H1 (cell line): ENCODE results near the gene KCNQ2. TPM values are rescaled to one million over a fixed set of nuclear protein-coding genes. Genes with fewer than 3 reads are reported as not detected.

ENCODE experiments used
- CTCF ChIA-PET: fragments of 300-600 bp; sonication (Branson Sonifier 250); formaldehyde crosslinking; loops from one replicate; lab custom pipeline; 2021; ENCODE audit not compliant: partially characterized antibody; lab: Charles Lee
- POLR2A ChIA-PET: fragments of 300-600 bp; sonication (Branson Sonifier 250); formaldehyde crosslinking; loops from one replicate; lab custom pipeline; 2021; ENCODE audit warnings: inconsistent platforms; ENCODE audit not compliant: partially characterized antibody; lab: Charles Lee
- DNase-seq, 2 experiments: peaks; one replicate each; pipeline versions ENCODE4 v3.0.0 to v3.0.0-alpha.2; 2010 to 2022; ENCODE audit warnings: low spot score in 2 of 2, low read depth in 1 of 2, mixed read lengths in 1 of 2
- FAIRE-seq: peaks from 2 replicates; lab custom pipeline; 2011; peaks lifted over from hg19 to GRCh38; lab: Jason Lieb, UNC
- H2AFZ ChIP-seq: 2 replicates; pipeline ENCODE4 v1.8.1; 2012; ENCODE audit warnings: low read length, inconsistent platforms
- H2AK5ac ChIP-seq: 2 replicates; pipeline ENCODE4 v1.6.1; 2013; ENCODE audit warnings: low read depth, low read length
- H2BK120ac ChIP-seq: replicated peaks from 2 replicates; pipeline ENCODE3; 2013; ENCODE audit warnings: low read depth, low read length, inconsistent platforms
- H2BK12ac ChIP-seq: 2 replicates; pipeline ENCODE4 v1.6.1; 2013; ENCODE audit warnings: low read depth, low read length
- H2BK15ac ChIP-seq: 2 replicates; pipeline ENCODE4 v1.6.1; 2013; ENCODE audit warnings: low read length
- H2BK20ac ChIP-seq: 2 replicates; pipeline ENCODE4 v1.6.1; 2013; ENCODE audit warnings: low read length
- H2BK5ac ChIP-seq: 2 replicates; pipeline ENCODE4 v1.6.1; 2013; ENCODE audit warnings: low read depth, low read length
- H3K14ac ChIP-seq: 2 replicates; pipeline ENCODE4 v1.6.1; 2013; ENCODE audit warnings: inconsistent platforms; ENCODE audit not compliant: insufficient read length
- H3K18ac ChIP-seq: 2 replicates; pipeline ENCODE4 v1.6.1; 2013; ENCODE audit warnings: low read length; ENCODE audit errors: extremely low read depth
- H3K23ac ChIP-seq: 2 replicates; pipeline ENCODE4 v1.6.1; 2013; ENCODE audit warnings: inconsistent platforms; ENCODE audit not compliant: insufficient read length
- H3K23me2 ChIP-seq: 2 replicates; pipeline ENCODE4 v1.6.1; 2013; ENCODE audit warnings: low read depth, low read length
- H3K27ac ChIP-seq: 2 replicates; pipeline ENCODE4 v1.6.1; 2011; ENCODE audit warnings: low read depth, low read length, inconsistent platforms
- H3K27me3 ChIP-seq, 4 experiments: replicated peaks in 1 of 4; 1 replicate in 1 of 4; 2 replicates in 3 of 4; pipeline versions ENCODE4 v1.6.1 to v1.8.1; 2011 to 2013; ENCODE audit warnings: low read length in 3 of 4, mild to moderate bottlenecking in 3 of 4, inconsistent platforms in 2 of 4, mixed read lengths in 2 of 4, moderate library complexity in 1 of 4; ENCODE audit not compliant: control insufficient read depth in 3 of 4, insufficient read depth in 3 of 4; ENCODE audit errors: extremely low read depth in 1 of 4
- H3K36me3 ChIP-seq, 4 experiments: 2 replicates each; pipeline versions ENCODE4 v1.6.1 to v1.8.1; 2011 to 2013; ENCODE audit warnings: mild to moderate bottlenecking in 4 of 4, low read length in 3 of 4, moderate library complexity in 2 of 4, control low read depth in 1 of 4, inconsistent platforms in 1 of 4; ENCODE audit not compliant: insufficient read depth in 4 of 4, control insufficient read depth in 2 of 4
- H3K4ac ChIP-seq: replicated peaks from 2 replicates; pipeline ENCODE3; 2013; ENCODE audit warnings: low read length, low read depth, mixed read lengths, inconsistent platforms; ENCODE audit not compliant: insufficient read length
- H3K4me1 ChIP-seq, 4 experiments: replicated peaks in 1 of 4; 1 replicate in 1 of 4; 2 replicates in 3 of 4; pipeline versions ENCODE4 v1.6.1 to v1.8.1; 2011 to 2013; ENCODE audit warnings: low read length in 3 of 4, inconsistent platforms in 2 of 4, mixed read lengths in 1 of 4; ENCODE audit not compliant: insufficient read depth in 4 of 4, control insufficient read depth in 3 of 4
- H3K4me2 ChIP-seq, 2 experiments: 2 replicates each; pipeline versions ENCODE4 v1.6.1 to v1.8.1; 2011 to 2013; ENCODE audit warnings: low read depth in 2 of 2, low read length in 2 of 2, control low read depth in 1 of 2, inconsistent platforms in 1 of 2, mild to moderate bottlenecking in 1 of 2; ENCODE audit not compliant: insufficient read depth in 1 of 2
- H3K4me3 ChIP-seq, 4 experiments: fragments of 200-600, 300-600 bp in 1 of 4; sonication (generic), shearing (Covaris generic), sonication (Bioruptor Twin) in 1 of 4; 2 replicates each; pipeline versions ENCODE4 v1.5.1 to v1.8.1; 2011 to 2016; ENCODE audit warnings: low read length in 4 of 4, low read depth in 3 of 4, control low read depth in 2 of 4, inconsistent platforms in 2 of 4, mild to moderate bottlenecking in 2 of 4, mixed read lengths in 1 of 4, moderate library complexity in 1 of 4; ENCODE audit not compliant: insufficient read depth in 2 of 4; ENCODE audit errors: extremely low read depth in 1 of 4
- H3K56ac ChIP-seq: replicated peaks from 2 replicates; pipeline ENCODE3; 2013; ENCODE audit warnings: low read depth, mild to moderate bottlenecking, mixed read lengths, low read length, inconsistent platforms; ENCODE audit not compliant: insufficient read length
- H3K79me1 ChIP-seq: 2 replicates; pipeline ENCODE4 v1.6.1; 2013; ENCODE audit warnings: low read depth, low read length, control low read depth
- H3K79me2 ChIP-seq, 2 experiments: 2 replicates each; pipeline versions ENCODE4 v1.6.1 to v1.8.1; 2012 to 2013; ENCODE audit warnings: low read length in 2 of 2, mild to moderate bottlenecking in 2 of 2, inconsistent platforms in 1 of 2; ENCODE audit not compliant: insufficient read depth in 2 of 2, control insufficient read depth in 1 of 2
- H3K9ac ChIP-seq, 4 experiments: replicated peaks in 1 of 4; 1 replicate in 1 of 4; 2 replicates in 3 of 4; pipeline versions ENCODE4 v1.6.1 to v1.8.1; 2011 to 2013; ENCODE audit warnings: low read depth in 3 of 4, low read length in 3 of 4, control low read depth in 2 of 4, mild to moderate bottlenecking in 2 of 4, moderate library complexity in 2 of 4, inconsistent platforms in 1 of 4; ENCODE audit errors: extremely low read depth in 1 of 4
- H3K9me3 ChIP-seq, 2 experiments: 2 replicates each; pipeline versions ENCODE4 v1.6.1 to v1.8.1; 2012 to 2013; ENCODE audit warnings: mild to moderate bottlenecking in 2 of 2, moderate library complexity in 2 of 2, control low read depth in 1 of 2, inconsistent platforms in 1 of 2, low read depth in 1 of 2, low read length in 1 of 2, mixed read lengths in 1 of 2; ENCODE audit not compliant: insufficient read depth in 2 of 2
- H4K20me1 ChIP-seq, 2 experiments: replicated peaks in 1 of 2; 2 replicates each; pipeline versions ENCODE3 to v1.8.1; 2011 to 2013; ENCODE audit warnings: inconsistent platforms in 2 of 2, low read length in 2 of 2, mild to moderate bottlenecking in 1 of 2; ENCODE audit not compliant: insufficient read depth in 2 of 2, control insufficient read depth in 1 of 2
- H4K5ac ChIP-seq: 2 replicates; pipeline ENCODE4 v1.6.1; 2013; ENCODE audit warnings: low read length, low read depth, mixed read lengths, inconsistent platforms; ENCODE audit not compliant: insufficient read length
- H4K8ac ChIP-seq: 2 replicates; pipeline ENCODE4 v1.8.0; 2013; ENCODE audit warnings: mild to moderate bottlenecking, moderate library complexity, low read length, inconsistent platforms; ENCODE audit not compliant: insufficient read depth; ENCODE audit errors: extremely low read depth
- H4K91ac ChIP-seq: replicated peaks from 2 replicates; pipeline ENCODE3; 2013; ENCODE audit warnings: low read length, mixed read lengths, inconsistent platforms; ENCODE audit not compliant: insufficient read length
- ASH2L ChIP-seq: fragments of 200-600, 300-600 bp; sonication (generic); IDR thresholded peaks from one replicate; pipeline ENCODE4 v1.7.1; 2017; ENCODE audit warnings: low read length
- KDM5A ChIP-seq: fragments of 200-600 bp; IDR thresholded peaks from 2 replicates; pipeline ENCODE4 v1.7.1; 2012; ENCODE audit warnings: mild to moderate bottlenecking, low read length, inconsistent platforms, mixed read lengths
- WGBS, 2 experiments: shearing (Covaris generic) in 1 of 2; methylation state at CpG; one replicate each; pipeline versions ENCODE4 v1.1.6 to v1.1.7; 2013 to 2015; ENCODE audit warnings: low lambda C conversion rate in 2 of 2, mixed read lengths in 2 of 2, inconsistent platforms in 1 of 2, low coverage in 1 of 2, missing lambda C conversion rate in 1 of 2; ENCODE audit not compliant: insufficient replicate concordance in 2 of 2, insufficient coverage in 1 of 2, insufficient read length in 1 of 2; ENCODE audit errors: extremely low coverage in 1 of 2, missing lambda C conversion rate in 1 of 2; 5-methylcytosine and 5-hydroxymethylcytosine counted together
- polyA plus RNA-seq, 7 experiments: library from polyadenylated mRNA; depleted of rRNA in 3 of 7; stranded (reverse) in 5 of 7; unstranded in 2 of 7; fragments of >200 nt in 5 of 7; fragments of 200-250 nt in 2 of 7; gene quantifications; 1 replicate in 5 of 7; 2 replicates in 1 of 7; 4 replicates in 1 of 7; pipeline versions ENCODE4 v1.2.1 to v1.2.3, GENCODE V29; 2011 to 2013; ENCODE audit warnings: missing spikeins in 2 of 7, mixed read lengths in 2 of 7
- total RNA-seq: library from RNA; stranded (reverse); fragmentation: NEBNext Ultra II Directional; extraction: Animal tissue kit (Norgen Biotek cat#: 25700); gene quantifications from 2 replicates; pipeline ENCODE4 v1.2.1, GENCODE V29; 2021
- TF ChIP-seq, protein P1 (sequence below): IDR thresholded peaks from 2 replicates; pipeline ENCODE4 v1.6.1; 2012; ENCODE audit warnings: inconsistent platforms

Gene KCNQ2
- total and polyA plus RNA-seq, 2 of the 8 experiments (the other 6 are each of a cell fraction or from before 2014, with no cell fraction given) = 82.6 to 243 TPM

- Histone ChIP-seq H4K20me1 (no peaks in the 10 kb centered on the region), H2BK12ac (peak overlapping the region; percentile 27; the same call in 1 of the 2 replicates), H3K27me3 (peaks cover 0 to 3% (median 0%) of the 10 kb centered on the region in 4 experiments; a peak in 1 of 7 replicates), H3K79me2 (no peaks in the 10 kb centered on the region), H3K4me1 (peaks cover 0 to 19% (median 18%) of the 10 kb centered on the region in 4 experiments; a peak in 6 of 7 replicates), H4K5ac (no peak overlapping the region), H2BK15ac (no peak overlapping the region), H2BK5ac (no peak overlapping the region), H2AK5ac (no peak overlapping the region), H2BK120ac (no peak overlapping the region), H3K23ac (no peak overlapping the region), H3K4me3 (no peak overlapping the region), H3K9ac (no peak overlapping the region), H3K56ac (no peak overlapping the region), H3K27ac (no peak overlapping the region), H2AFZ (no peak overlapping the region), H4K91ac (peak overlapping the region; percentile 73), H3K4me2 (no peak overlapping the region), H3K14ac (no peak overlapping the region), H4K8ac (no peak overlapping the region), H3K4ac (no peak overlapping the region), H3K9me3 (peaks cover 16 to 21% of the 10 kb centered on the region in 2 experiments; a peak in 3 of 4 replicates), H3K18ac (no peak overlapping the region), H2BK20ac (no peak overlapping the region), H3K79me1 (no peaks in the 10 kb centered on the region), H3K23me2 (no peaks in the 10 kb centered on the region), H3K36me3 (0 out of 8 replicates have a peak, but pooled peaks cover 0 to 2% (median 0%) of the 10 kb centered on the region in 4 experiments)
- 91% methylated on average over 10 of the region's 14 CpGs; no CpG with 5 or more reads in 1 of the 2 experiments for WGBS, 2 experiments
- ChIA-PET POLR2A (interaction anchor here (0.7 kb wide), 1 partner anchor 38 kb away, joined by 3 read pairs; no protein-coding TSS in a partner anchor), CTCF (interaction anchor here (0.7 to 6.3 kb wide), 4 partner anchors 15 to 172 kb away, joined by 3 to 67 read pairs (median 3); no protein-coding TSS in a partner anchor)
- TF ChIP-seq KDM5A (no peak), ASH2L (no peak)
- TF ChIP-seq, protein P1, sequence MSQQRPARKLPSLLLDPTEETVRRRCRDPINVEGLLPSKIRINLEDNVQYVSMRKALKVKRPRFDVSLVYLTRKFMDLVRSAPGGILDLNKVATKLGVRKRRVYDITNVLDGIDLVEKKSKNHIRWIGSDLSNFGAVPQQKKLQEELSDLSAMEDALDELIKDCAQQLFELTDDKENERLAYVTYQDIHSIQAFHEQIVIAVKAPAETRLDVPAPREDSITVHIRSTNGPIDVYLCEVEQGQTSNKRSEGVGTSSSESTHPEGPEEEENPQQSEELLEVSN = no peak
- FAIRE-seq (no peak), DNase-seq (no peak)
These were observed 76.7 kb downstream of the KCNQ2 start for GRCh38 chr20:63395723-63396122.
